ENCODE measurements around the gene ZFAND3.
"Not testable (repeated sequence)": the region's sequence is repeated elsewhere in the genome, so short reads cannot be mapped to it uniquely, and the experiment has no call there.

ZFAND3 gene

DNA sequence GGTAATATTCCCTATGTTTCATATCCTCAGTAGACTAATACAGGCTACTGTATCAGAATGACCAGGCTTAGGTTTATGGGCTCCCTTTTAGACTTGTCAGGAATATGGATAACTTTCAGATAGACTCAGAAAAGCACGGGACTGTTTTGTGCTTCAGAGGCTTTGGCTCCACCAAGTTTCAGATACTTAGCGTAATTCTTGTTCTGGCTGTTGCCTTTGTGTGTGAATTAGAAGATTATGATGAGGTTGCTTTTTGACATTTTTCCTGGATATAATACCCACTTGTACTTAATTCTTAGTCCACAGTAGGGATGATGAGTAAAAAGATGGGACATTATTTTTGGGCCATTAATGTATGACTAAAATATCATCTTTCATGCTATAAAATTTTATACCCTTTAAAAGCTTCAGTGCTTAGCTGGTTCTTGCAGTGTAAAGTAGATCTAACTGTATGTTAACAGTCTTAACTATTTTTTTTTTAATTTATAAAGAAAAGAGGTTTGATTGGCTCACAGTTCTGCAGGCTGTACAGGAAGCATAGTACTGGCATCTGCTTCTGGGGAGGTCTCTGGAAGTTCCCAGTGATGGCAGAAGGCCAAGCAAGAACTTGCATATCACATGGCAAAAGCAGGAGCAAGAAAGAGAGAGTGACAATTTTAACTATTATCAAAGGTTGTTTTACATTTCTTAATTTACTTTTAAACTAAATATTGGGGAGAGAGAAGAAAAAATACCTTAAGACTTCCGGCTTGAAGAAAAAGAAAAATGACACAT lies 120.7 kb downstream of the ZFAND3 start:
- no peak for DNase-seq

DNA sequence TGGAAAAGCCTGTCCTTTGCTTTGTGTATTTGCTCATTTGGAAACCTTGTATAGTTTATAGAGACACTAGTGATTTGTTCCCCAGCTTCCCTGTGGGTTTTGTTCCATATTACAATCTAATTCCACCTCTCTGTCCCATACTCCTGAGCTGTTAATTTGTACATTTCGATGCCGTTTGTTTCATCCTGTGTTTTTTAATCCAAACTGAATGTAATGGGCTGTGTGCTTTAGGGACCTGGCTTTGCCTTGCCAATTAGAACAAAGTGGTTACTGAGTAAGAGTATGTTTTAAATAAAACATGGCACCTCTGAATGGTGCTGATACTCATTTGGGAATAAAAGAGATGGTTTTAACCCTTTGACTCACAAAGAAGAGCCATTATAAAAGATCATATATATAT lies 122.3 kb downstream of the ZFAND3 start:
- no peak for DNase-seq

DNA sequence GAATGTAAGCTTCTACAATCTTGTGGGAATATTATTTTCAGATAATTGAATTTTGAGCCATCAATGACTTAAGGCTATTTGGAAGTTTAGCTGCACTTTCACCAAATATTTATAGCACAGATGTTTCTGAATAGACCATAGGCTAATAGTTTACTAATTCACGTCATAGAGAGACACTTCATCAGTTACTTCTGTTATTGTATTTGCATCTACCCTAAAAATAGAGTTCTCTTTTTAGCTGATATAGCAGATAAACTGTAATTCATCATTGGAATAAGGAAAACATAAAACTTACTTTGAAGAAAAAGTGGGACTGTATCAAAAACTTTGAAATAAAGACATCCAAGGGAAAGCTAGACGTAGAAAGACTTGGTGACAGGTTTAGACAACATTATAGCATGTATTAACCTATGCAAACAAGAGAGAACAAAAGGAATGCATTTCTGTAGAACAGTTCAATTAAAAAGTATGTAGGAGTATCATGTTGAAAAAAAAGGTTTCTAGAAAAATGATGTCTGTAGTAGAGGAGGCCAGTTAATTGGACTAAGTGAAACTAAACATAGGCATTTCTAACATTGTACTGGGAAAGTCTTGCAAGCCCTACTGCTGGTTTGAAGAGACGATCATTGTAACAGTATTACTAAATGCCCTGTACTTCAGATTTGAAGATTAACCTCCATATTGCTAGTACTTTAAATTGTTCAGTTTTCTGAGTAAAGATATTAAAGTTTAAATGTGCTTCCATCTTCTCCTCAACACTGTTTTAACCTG lies 123.3 kb downstream of the ZFAND3 start:
- DNase-seq = no peak

DNA sequence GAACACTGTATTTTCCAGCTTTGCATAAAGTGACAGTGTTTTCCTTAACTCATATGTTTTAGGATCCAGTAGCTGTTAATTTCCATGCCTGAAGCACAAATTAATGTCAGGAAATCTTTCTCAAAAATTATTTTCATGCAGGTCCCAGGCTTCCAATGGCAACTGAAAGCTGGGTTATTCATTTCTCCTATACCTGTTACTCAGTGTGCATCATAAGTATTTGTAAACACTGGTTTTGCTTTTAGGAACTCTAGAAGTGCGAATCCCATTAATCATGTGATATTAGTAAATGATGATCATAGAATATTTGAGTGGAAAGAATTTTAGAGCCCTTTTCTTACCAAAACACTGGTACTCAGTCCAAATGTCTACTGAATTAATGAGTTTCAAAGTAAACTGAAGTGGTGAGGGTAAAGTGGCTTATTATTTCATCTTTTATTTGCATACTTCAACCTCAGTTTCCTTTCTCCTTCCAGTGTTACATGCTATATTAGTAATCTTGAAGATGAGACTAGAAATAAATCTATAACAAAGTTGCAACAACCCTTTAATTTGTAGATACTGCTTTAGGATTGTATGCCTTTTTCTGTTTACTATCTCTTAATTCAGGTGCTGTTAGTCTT lies 124.0 kb downstream of the ZFAND3 start:
- DNase-seq = no peak

DNA sequence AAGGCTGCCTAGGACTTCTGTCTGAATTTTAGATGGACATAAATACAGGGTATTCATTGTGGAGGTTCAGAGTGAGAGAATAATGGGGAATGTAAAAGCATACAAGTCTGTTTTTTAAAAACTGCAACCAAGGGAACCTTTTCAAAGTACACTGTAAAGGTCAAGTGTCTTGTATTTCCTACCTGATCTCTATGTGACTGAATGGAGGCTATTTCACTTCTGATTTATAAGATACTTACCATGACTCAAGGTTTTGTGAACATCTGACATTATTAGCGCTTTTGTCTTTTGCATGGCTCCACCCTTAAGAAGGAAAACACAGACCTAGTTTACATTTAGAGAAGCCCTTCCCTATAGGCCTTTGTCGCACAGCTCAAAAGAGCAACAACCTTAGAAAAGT lies 126.5 kb downstream of the ZFAND3 start:
- no peak for DNase-seq

DNA sequence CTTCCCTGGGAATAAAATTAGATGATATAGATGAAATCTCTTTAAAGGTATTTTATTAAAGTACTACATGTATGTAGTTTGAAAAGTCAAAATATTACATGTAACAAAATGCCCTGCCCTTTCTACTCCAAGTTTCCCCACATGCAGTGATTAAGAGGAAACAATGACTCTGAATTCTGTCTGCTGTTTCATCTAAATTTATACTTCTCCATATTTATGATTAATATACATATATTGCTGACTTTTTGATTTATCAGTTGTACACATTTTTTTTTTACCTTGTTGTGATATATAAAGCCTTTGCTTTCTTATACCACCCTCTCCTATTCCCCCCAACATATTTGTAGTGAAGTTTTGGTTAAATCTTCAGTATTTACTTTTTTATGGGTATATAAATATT lies 127.9 kb downstream of the ZFAND3 start:
- no peak for DNase-seq

DNA sequence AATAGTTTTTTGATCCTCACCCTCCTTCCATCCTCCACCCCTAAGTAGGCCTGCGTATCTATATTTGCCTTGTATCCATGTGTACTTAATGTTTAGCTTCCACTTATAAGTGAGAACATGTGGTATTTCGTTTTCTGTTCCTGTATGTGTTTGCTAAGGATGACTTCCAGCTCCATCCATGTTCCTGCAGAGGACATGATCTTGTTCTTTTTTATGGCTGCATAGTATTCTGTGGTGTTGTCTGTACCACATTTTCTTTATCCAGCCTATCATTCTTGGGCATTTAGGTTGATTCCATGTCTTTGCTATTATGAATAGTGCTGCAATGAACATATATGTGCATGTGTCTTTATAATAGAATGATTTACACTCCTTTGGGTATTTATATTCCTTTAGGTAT lies 129.1 kb downstream of the ZFAND3 start:
- not testable (repeated sequence) for DNase-seq

DNA sequence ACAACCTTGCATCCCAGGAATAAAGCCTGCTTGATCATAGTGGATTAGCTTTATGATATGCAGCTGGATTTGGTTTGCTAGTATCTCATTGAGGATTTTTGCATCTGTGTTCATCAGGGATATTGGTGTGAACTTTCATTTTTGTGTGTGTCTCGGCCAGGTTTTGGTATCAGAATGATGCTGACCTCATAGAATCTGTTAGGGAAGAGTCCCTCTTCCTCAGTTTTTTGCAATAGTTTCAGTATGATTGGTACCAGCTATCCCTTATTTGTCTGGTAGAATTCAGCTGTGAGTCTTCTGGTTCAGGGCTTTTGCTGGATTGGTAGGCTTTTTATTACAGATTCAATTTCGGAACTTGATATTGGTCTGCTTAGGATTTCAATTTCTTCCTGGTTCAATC lies 132.5 kb downstream of the ZFAND3 start:
- DNase-seq = no peak

DNA sequence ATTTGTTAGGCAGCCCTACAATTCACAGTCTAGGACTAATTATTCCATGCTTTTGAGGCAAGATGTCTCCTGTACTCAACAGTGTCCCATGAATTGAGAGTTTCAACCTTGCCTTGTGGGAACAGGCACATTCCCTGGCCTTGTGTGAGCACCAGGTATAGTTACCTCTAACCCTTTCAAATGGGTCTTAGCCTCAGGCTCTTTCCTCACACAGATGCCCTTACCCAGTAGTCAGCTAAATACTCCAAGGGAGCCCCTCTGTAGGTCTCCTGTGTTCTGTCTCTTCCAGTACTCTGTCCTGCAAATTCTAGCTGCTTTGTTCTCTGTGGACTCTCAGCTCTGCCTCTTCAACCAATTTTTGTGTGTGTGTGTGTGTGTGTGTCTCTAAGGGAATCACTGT lies 135.3 kb downstream of the ZFAND3 start:
- no peak for DNase-seq

DNA sequence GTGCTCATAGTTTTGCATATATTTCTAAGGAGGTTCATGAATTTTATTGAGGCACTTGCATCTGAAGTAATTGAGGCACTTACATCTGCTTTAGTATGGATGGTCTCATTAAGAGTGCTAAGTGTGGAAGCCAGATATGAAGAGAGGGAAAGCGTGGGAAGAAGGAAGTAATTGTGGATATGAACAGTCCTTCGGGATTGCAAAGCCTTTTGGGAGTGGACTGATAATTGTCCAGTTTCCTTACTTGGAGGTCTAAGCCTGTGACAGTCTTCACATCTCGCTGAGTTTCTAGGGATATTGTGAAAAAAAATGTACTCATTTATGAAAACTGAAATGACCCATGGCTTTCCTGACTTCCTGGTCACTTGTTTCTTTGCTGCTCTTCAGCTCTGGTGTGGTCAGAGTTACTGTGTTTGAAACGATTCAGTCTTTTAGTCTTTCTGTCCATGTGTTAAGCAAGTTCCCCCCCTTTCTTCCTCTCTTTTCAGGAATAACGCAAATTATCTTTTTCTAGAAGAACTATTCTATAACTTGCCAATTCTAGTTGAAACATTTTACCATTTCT lies 137.3 kb downstream of the ZFAND3 start:
- no peak for DNase-seq

DNA sequence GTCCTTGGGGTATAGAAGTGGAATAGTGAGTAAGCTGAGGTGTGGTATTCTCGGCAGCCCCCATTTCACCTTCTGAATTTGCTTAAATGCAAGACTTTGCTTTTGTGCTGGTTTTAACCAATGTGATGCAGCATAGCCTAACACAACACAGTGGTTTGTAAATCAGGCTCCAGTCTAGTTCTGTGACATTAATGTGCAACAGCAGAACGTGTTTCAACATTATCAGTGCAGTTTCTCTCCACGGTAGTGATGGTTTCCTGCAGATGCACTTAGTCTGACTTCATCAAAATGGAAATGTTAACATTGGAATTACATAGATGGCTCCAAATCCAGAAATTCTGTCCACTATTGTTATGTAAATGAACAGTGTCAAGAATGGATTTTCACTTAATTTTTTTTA lies 139.5 kb downstream of the ZFAND3 start:
- DNase-seq = no peak

DNA sequence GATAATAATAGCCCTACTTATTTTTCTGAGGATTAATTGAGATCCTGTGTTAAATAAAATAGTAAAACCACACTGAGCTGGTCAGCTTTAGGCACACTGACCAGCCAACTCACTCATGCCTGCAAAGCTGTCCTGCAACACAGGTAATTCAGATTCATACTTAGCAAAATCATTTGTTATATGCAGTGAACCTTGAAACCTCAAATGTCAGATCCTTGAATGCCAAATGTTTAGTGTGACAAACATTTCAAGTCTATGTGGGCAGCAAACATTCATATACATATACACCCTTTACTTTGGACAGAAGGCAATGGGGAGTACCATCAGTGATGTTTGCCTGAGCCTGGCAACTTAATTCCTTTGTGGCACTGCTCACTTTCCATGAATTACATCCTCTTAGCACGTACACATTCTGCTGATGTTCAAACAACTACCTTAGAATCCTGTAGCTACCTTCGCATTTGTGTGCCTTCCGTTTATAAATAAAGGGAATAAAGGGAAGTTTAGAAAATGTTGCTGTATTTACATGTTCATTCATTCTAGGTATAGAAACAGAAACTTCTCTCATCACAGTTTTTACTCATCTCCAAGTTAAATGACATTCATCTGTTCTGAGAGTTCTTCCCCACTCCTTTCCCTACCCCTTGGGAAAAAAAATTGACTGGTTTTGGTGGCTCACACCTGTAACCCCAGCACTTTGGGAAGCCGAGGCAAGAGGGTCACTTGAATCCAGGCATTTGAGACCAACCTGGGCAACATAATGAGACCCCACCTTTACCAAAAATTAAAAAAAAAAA lies 140.8 kb downstream of the ZFAND3 start:
- no peak for DNase-seq

DNA sequence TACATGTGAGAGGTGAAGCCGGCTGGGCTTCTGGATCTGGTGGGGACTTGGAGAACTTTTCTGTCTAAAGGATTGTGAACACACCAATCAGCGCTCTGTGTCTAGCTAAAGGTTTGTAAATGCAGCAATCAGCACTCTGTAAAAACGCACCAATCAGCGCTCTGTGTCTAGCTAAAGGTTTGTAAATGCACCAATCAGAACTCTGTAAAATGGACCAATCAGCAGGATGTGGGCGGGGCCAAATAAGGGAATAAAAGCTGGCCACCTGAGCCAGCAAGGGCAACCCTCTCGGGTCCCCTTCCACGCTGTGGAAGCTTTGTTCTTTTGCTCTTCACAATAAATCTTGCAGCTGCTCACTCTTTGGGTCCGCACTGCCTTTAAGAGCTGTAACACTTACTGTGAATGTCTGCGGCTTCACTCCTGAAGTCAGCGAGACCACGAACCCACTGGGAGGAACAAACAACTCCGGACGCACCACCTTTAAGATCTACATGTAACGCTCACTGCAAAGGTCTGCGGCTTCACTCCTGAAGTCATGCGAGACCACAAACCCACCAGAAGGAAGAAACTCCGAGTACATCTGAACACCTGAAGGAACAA lies 143.1 kb downstream of the ZFAND3 start:
- DNase-seq = not testable (repeated sequence)

DNA sequence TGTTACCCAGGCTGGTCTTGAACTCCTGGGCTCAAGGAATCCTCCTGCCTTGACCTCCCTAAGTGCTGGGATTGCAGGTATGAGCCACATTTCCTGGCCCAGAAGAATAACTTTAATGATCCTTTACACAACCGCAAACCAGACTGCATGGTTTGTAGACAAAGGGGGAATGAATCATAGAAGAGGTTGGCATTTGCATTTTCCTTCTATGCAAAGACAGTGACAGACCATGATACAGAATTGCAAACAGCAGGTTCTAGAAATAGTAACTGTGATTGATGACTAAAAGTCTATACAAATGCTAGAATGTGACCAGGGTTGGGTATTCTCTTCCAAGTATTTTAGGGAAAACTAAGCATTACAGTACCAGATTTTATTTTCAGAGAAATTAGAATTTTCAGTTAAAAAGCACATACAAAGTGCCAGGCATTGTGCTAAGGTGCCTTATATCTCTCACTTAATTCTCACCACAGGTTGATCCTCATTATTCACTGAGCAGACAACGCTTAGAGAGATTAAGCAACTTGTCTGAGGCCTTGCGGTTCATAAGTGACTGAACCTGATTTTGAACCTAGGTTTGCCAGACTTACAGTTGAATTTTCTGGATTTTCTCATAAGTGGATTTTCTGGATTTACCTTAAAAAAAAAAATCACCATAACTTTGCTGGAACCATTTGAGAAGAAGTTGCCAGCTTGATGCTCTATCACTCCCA lies 146.6 kb downstream of the ZFAND3 start:
- DNase-seq = no peak

DNA sequence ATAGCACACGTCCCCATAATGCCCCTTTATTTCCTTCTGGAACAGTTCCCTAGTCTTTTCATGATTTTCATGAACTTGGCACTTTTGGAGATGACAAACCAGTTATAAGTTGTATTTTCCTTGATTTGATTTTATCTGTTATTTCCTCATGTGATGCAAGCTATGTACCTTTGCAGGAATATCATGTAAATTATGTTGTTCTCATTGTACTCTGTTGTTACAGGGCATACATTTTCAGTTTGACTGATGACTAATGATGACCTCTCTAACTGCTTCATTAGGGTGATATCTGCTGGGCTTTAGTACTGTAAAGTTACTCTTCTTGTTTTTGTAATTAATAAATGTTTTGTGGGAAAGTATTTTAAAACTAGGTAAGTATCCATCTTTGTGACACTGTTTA lies 147.3 kb downstream of the ZFAND3 start:
- no peak for DNase-seq

DNA sequence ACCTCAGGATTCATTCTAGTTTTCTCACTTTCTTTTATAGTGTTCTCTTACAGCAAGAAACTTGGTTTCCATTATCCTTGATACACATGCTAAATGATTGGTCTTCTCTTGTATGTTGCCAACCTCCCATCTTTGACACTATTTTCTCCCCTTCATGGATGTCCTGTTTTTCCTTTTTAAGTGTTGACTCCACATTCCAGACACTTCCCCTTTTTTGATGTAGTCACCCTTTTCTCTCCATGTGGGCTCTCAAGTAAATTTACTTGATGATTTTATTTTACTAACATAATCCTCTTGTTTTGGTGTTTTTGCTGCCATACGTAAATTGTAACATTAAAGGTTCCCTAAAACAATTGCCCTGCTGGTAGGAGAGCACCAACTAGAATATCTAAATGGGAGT lies 148.1 kb downstream of the ZFAND3 start:
- DNase-seq = no peak

DNA sequence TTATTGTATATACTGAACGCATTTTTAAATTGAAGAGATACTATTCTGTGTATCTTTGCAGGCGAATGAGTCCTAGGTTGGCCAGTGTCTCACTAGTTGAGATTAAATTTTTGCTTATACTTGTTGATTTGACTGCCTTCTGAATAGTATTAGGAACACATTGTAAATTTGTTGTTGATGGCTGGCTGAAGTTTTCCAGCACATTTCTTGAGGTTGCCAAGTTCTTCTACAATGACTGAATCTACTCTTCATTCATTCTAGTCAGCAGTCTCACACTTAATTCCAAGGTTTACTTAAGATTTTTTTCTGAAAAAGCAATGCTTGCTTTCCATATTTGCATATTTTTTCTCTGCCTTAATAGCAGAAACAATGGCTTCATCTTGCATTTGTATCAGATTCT lies 151.7 kb downstream of the ZFAND3 start:
- DNase-seq = no peak

DNA sequence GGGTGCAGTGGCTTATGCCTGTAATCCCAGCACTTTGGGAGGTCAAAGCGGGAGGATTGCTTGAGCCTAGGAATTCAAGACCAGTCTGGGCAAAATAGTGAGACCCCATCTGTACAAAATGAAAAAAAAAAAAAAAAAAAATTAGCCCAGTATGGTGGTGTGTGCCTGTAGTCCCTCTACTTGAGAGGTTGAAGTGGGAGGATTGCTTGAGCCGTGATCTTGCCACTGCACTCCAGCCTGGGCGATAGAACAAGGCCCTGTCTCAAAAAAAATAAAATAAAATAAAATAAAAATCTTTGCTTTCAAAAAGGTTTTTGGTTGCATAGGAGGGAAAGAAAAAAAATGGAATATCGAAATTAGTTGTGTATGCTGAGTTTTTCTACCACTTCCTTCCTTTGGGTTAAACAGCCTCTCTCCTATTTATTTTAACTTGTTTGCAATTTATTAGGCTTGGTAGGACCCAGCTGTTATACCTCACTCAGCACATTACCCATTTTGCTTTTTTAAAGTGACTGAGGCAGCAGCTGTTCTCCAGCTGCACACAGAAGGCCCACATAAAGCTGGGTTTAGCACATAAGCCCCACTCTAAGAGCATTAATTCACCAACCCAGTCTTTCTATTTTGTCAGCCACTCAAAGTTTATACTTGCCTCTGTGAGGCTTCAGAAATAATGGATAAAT lies 152.3 kb downstream of the ZFAND3 start:
- no peak for DNase-seq

DNA sequence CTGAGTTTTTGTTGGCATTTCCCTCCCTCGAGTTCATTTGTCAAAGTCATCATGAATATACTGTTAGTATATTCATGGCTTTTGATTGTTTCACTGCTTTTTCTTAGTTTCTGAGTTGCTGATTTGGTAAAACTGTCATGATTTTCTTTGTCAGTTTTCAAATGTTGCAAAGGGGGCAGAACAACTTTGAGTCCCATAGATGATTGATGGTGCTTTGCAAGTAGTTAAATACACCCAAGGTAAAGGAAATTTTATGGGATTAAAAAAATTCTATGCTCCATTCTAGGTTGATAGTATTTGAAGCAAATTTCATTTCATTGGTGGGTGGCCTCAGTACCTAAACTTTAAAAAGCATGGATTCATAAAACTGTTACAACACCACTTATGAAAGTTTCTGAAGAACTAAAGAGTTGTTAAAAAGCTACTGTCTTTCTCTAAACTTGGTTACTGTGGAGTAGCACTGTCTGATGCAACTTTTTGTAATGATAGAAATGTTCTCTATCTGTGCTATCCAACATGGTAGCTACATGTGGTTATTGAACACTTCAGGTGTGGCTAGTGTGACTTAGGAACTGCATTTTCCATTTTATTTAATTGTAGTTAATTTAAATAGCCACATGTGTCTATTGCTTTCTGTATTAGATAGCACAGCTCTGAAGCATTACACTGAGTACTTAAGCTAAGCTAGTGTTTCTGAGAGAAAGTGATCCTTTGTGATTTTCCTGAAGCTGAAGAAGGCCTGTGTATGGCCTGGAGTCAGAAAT lies 153.6 kb downstream of the ZFAND3 start:
- DNase-seq = no peak

DNA sequence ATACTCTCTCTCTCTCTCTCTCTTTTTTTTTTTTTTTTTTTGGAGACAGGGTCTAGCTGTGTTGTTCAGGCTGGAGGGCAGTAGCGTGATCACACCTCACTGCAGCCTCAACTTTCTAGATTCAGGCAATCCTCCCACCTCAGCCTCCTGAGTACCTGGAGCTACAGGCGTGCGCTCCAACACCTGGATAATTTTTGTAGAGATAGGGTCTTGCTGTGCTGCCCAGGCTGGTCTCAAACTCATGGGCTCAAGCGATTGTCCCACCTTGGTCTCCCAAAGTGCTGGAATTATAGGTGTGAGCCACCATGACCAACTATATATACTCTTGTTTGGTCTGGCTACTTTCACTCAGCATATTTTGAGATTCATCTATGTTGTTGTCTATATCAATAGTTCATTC lies 154.9 kb downstream of the ZFAND3 start:
- no peak for DNase-seq
